Measurements from ENCODE around the gene CNTNAP2. TPM values are rescaled to one million over a fixed set of nuclear protein-coding genes. Genes with fewer than 3 reads are reported as not detected.

CNTNAP2 gene
- total RNA-seq, 1 donor from 2014 or later: 9.2 TPM

DNA sequence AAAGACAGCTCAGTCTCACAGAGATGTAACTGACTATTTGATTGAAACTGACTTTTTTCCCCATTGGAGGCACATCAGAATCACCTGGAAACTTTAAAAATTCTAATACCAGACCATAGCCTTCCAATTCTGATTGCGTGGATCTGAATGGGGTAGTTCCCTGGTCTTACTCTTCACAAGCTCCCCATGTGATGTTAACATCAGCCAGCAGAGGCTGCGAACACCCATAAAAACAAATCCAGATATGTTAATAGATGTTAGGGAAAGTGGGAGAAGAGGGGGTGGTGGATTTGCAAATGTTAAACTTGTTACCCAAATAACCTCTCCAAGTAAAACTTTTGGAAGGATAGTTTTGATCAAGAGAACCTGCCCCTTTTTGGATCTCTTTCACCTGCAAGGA is 1133.4 kb downstream of the CNTNAP2 start:
- H3K4me3 ChIP-seq (ENCODE audit: low read depth, low read length): no peak overlapping the region
- TF ChIP-seq, protein P1, sequence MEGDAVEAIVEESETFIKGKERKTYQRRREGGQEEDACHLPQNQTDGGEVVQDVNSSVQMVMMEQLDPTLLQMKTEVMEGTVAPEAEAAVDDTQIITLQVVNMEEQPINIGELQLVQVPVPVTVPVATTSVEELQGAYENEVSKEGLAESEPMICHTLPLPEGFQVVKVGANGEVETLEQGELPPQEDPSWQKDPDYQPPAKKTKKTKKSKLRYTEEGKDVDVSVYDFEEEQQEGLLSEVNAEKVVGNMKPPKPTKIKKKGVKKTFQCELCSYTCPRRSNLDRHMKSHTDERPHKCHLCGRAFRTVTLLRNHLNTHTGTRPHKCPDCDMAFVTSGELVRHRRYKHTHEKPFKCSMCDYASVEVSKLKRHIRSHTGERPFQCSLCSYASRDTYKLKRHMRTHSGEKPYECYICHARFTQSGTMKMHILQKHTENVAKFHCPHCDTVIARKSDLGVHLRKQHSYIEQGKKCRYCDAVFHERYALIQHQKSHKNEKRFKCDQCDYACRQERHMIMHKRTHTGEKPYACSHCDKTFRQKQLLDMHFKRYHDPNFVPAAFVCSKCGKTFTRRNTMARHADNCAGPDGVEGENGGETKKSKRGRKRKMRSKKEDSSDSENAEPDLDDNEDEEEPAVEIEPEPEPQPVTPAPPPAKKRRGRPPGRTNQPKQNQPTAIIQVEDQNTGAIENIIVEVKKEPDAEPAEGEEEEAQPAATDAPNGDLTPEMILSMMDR (conservative IDR thresholded peaks at IDR 0.05; ENCODE audit: low read depth, low read length): no peak
- no peak for DNase-seq (ENCODE audit: low read depth)

DNA sequence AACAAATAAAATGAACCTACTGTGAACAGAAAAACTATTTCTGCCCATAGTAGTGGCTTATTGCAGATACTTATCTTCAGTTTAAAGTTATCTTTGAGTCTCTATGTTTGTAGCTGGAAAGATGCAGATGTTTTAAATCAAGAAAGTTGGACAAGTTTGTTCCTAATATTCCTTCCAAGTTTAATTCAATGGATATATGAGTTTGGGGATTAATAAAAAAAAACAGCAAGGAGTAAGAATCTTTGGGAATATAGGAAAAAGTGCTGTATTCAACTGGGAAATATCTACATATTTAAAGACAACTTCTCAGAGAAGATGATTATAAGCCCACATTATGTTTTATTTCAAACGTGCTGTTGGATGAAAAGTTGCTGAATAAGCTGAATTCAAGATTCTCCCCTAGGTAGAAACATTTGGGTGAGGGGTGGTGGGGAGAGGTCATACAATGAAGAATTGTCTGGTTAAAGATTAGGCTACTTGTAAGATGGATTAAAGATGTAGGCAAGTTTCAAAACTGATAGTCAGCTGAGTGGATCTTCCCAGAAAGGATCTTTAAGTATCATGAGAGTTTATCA is 1135.2 kb downstream of the CNTNAP2 start:
- TF ChIP-seq, protein P1 (conservative IDR thresholded peaks at IDR 0.05; ENCODE audit: low read depth, low read length): no peak
- H3K4me3 ChIP-seq (ENCODE audit: low read depth, low read length): no peak overlapping the region
- no peak for DNase-seq (ENCODE audit: low read depth)

DNA sequence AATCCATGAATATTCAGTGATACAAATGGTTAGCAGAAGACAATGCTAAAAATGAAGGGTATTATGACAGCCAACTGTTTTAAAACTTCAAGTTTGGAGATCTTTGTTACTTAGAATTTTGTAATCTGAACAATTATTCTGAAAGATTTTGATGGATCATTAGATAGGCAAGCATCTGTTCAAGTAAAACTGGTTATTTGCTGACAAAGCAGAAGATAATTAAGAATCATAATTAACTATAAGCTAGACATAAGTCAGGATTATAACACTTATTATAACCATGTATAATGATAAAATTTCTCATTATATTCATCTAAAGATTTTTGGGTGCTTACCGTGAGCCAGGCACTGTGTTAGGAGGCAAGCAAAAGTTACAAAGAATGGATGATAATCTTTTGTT is 1145.1 kb downstream of the CNTNAP2 start:
- TF ChIP-seq, protein P1 (conservative IDR thresholded peaks at IDR 0.05; ENCODE audit: low read depth, low read length): no peak
- DNase-seq (ENCODE audit: low read depth): no peak
- H3K4me3 ChIP-seq (ENCODE audit: low read depth, low read length): no peak overlapping the region

DNA sequence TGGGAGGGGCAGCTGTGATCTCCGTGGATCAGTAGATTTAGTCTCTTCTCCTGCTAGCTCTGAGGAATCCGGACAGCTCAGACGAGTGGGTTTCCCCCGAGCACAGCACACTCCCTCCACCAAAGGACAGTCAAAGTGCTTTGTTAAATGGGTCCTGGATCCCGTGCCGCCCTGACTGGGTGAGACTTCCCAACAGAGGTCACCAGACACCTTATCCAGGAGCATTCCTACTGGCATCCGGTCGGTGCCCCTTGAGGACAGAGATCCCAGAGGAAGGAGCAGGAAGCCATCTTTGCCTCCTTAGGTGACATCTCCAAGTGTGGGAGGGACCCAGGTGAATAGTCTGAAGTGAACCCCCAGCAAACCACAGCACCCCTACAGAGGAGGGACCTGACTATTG is 1148.9 kb downstream of the CNTNAP2 start:
- DNase-seq (ENCODE audit: low read depth): no peak
- TF ChIP-seq, protein P1 (conservative IDR thresholded peaks at IDR 0.05; ENCODE audit: low read depth, low read length): no peak
- H3K4me3 ChIP-seq (ENCODE audit: low read depth, low read length): no peak overlapping the region

DNA sequence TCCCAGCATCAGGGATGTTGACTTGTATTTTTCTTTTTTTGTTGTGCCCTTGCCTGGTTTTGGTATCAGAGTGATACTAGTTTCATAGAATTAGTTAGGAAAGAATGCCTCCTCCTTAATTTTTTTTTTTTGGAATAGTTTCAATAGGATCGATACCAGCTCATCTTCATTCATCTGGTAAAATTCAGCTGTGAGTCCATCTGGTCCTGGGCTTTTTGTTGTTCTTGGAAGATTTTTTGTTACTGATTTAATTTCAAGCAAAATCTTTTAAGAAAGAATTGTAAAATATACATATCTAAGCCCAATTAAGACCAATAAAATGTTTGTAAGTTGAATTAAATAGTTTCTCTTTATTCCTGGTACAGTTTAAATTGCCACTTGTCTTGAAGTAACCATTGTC is 1159.5 kb downstream of the CNTNAP2 start:
- DNase-seq (ENCODE audit: low read depth): no peak
- no peak overlapping the region for H3K4me3 ChIP-seq (ENCODE audit: low read depth, low read length)
- TF ChIP-seq, protein P1 (conservative IDR thresholded peaks at IDR 0.05; ENCODE audit: low read depth, low read length): no peak

DNA sequence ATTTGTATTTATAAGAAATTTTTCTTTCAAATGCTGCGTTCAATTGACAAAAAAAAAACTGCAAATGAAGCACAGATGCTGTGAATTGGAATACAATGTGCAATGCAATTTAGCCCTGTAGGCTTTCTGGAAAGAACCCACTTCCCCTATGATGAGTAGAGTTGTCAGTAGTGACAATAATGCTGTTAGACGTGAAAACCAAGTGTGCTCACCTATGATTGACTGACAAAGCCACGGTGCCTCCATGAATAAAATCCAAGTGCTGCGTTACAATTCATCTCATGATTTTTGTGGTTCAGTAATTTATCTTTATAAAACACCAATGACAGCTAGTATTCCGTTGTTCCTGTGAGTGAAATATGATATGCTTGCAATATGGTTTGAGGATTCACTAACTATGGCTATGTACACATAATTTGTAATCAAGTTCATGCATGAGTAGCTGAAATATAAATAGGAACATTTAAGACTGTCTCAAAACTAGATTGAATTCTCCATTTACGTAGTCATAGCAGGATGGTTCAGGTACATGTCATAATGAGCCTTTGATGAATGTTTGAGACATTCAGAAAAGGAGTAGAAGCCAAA is 1160.3 kb downstream of the CNTNAP2 start:
- DNase-seq (ENCODE audit: low read depth): no peak
- no peak overlapping the region for H3K4me3 ChIP-seq (ENCODE audit: low read depth, low read length)
- TF ChIP-seq, protein P1 (conservative IDR thresholded peaks at IDR 0.05; ENCODE audit: low read depth, low read length): no peak

DNA sequence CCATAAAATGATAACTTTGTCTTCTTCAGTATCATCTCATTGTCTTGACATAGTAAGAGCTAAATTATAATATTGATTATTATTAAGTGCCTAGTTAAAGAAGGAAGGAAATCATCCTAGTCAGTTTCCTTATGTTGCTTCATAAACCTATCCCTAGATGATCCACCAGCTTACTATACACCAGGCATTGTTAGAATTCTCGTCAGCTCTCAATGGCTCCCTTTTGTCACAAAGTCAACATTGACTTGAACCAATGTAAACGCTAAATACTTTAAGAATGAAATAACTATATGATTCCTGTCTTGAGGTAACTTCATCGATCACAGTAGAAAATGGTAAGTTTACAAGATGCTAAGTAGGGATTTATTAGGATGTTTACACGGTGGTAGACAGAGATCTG is 1162.9 kb downstream of the CNTNAP2 start:
- no peak overlapping the region for H3K4me3 ChIP-seq (ENCODE audit: low read depth, low read length)
- TF ChIP-seq, protein P1 (conservative IDR thresholded peaks at IDR 0.05; ENCODE audit: low read depth, low read length): no peak
- DNase-seq (ENCODE audit: low read depth): no peak
